Omental fat pad (tissue), 4 donors: ENCODE measurements around the gene ROBO2. TPM values are rescaled to one million over a fixed set of nuclear protein-coding genes. Genes with fewer than 3 reads are reported as not detected.

Experiments
- ATAC-seq: fragments of 150-250 bp; one replicate; pipeline ENCODE4 v1.9.1; 2016; ENCODE audit warnings: mild to moderate bottlenecking, moderate library complexity; ENCODE audit not compliant: low FRiP score
- DNase-seq: peaks from one replicate; pipeline ENCODE4 v3.0.0-alpha.2; 2019; ENCODE audit warnings: low spot score
- CTCF ChIP-seq, 3 donors: fragments of 450-650 bp; IDR thresholded peaks; one replicate each; pipeline ENCODE4 v1.5.1; 2016 to 2017; ENCODE audit warnings: antibody characterized with exemption in 3 of 3, mild to moderate bottlenecking in 3 of 3, moderate library complexity in 2 of 3
- total RNA-seq, 4 donors: library from RNA; depleted of rRNA; stranded (reverse); fragments of >200 nt; gene quantifications; one replicate each; pipeline ENCODE4 v1.1.0, GENCODE V29; 2016

Gene ROBO2
- total RNA-seq, 4 donors from 2014 or later = 0.12 to 1.3 (median 1.1) TPM

GRCh38 chr3:77096966-77097890 is 57.3 kb downstream of the ROBO2 start:
- TF ChIP-seq CTCF (IDR thresholded peaks at IDR 0.05) = no peak
- ATAC-seq (no peak), DNase-seq (no peak)

GRCh38 chr3:77102951-77103769 is 63.3 kb downstream of the ROBO2 start:
- no peak for DNase-seq
- no peak for TF ChIP-seq CTCF (IDR thresholded peaks at IDR 0.05)
- no peak for ATAC-seq

- no peak for TF ChIP-seq CTCF (IDR thresholded peaks at IDR 0.05)
- DNase-seq (no peak), ATAC-seq (no peak)
Observed at GRCh38 chr3:77122652-77123051, 82.8 kb downstream of the ROBO2 start.

GRCh38 chr3:77125966-77126365 is 86.1 kb downstream of the ROBO2 start:
- ATAC-seq = no peak
- TF ChIP-seq CTCF (IDR thresholded peaks at IDR 0.05) = no peak
- DNase-seq = no peak

- TF ChIP-seq CTCF (IDR thresholded peaks at IDR 0.05) = no peak
- no peak for DNase-seq
Observed at GRCh38 chr3:77134769-77135168, 94.9 kb downstream of the ROBO2 start.

GRCh38 chr3:77137559-77137958 is 97.7 kb downstream of the ROBO2 start:
- DNase-seq (no peak), ATAC-seq (no peak)
- no peak for TF ChIP-seq CTCF (IDR thresholded peaks at IDR 0.05)

More at GRCh38 chr3:77134769-77135168, 94.9 kb downstream of the ROBO2 start:
- ATAC-seq = no peak
